ENCODE measurements around the gene CHST10. TPM values are rescaled to one million over a fixed set of nuclear protein-coding genes. Genes with fewer than 3 reads are reported as not detected.
"Not testable (repeated sequence)": the region's sequence is repeated elsewhere in the genome, so short reads cannot be mapped to it uniquely, and the experiment has no call there.

CHST10 gene
- total and polyA plus RNA-seq, 2 donors (not counting 3 experiments of a cell fraction or from before 2014, with no cell fraction given) = 11.1 to 12.3 TPM

DNA sequence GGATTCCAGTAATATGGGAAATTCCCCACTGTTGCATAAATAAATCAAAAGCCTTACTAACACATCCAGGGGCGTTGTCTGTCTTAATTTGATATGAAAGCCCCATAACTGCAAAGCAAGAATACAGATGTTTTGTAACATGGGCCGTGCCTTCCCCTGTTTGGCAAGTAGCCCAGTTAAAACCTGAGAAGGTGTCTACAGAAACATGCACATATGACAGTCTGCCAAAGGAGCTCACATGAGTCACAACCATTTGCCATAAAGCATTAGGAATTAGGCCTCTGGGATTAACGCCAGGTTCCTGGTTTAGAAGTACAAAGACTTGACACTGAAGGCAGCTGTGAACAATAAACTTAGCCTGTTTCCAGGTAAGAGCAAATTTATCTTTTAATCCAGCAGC lies 52.0 kb downstream of the CHST10 start:
- no peaks in the 10 kb centered on the region for H3K27me3 ChIP-seq (ENCODE audit: control insufficient read depth in 2 of 2, insufficient read depth in 2 of 2, low read length in 2 of 2)
- dilution Hi-C loops (cut with MboI; ENCODE audit: extremely low pct_ligation_motif_present, low sequenced_read_pairs) = no loop called here
- H3K9me3 ChIP-seq (replicated peaks; ENCODE audit: control insufficient read depth, insufficient read depth, low read length) = no peaks in the 10 kb centered on the region
- ChIA-PET CTCF (interaction anchor here (1.7 to 3.7 kb wide), 2 partner anchors 16 to 23 kb away, joined by 4 to 34 read pairs; no protein-coding TSS in a partner anchor), POLR2A (no interaction called here)
- BruUV-seq (replicated peaks) = no TSS peak
- no peak overlapping the region for H3K4me3 ChIP-seq (replicated peaks in 1 of 3; ENCODE audit: insufficient read depth in 1 of 3, low read depth in 1 of 3, low read length in 3 of 3)
- FAIRE-seq = no peak
- no peaks in the 10 kb centered on the region for H3K36me3 ChIP-seq (ENCODE audit: control insufficient read depth in 2 of 2, extremely low read depth in 1 of 2, insufficient read depth in 2 of 2, low read length in 2 of 2)
- no peaks in the 10 kb centered on the region for H3K4me1 ChIP-seq (ENCODE audit: control insufficient read depth, extremely low read depth, insufficient read depth, low read length)
- no peak overlapping the region for H3K9ac ChIP-seq (replicated peaks; ENCODE audit: extremely low read depth, insufficient read depth, low read length)
- H2AFZ ChIP-seq (ENCODE audit: low read depth, low read length) = no peak overlapping the region
- no peaks in the 10 kb centered on the region for H3K9me1 ChIP-seq (replicated peaks; ENCODE audit: control insufficient read depth, extremely low read depth, insufficient read depth, low read length)
- intact Hi-C loops (cut with micrococcal nuclease) = no loop called here
- no peak overlapping the region for H3K4me2 ChIP-seq (ENCODE audit: insufficient read depth, low read length)
- no peak overlapping the region for H3K27ac ChIP-seq (ENCODE audit: insufficient read depth, low read depth, low read length)
- no peaks in the 10 kb centered on the region for H4K20me1 ChIP-seq (replicated peaks; ENCODE audit: control insufficient read depth, extremely low read depth, insufficient read depth, low read length)
- no peak for TF ChIP-seq POLR2A (IDR thresholded peaks at IDR 0.05; ENCODE audit: low read depth, low read length)
- TF ChIP-seq GATA2 (IDR thresholded peaks at IDR 0.05; ENCODE audit: insufficient read depth, insufficient read length, low read depth, low read length) = no peak
- TF ChIP-seq POLR2AphosphoS5 (IDR thresholded peaks at IDR 0.05; ENCODE audit: insufficient read depth, low read depth, low read length) = no peak
- no peak for TF ChIP-seq JUN (IDR thresholded peaks at IDR 0.05; ENCODE audit: borderline replicate concordance, insufficient read depth, insufficient read length, low read depth)
- no peak for TF ChIP-seq EZH2 (IDR thresholded peaks at IDR 0.05; ENCODE audit: borderline replicate concordance, low read depth, low read length, severe bottlenecking)
- TF ChIP-seq MYC (IDR thresholded peaks at IDR 0.05; ENCODE audit: low read depth, low read length) = no peak
- no peak for TF ChIP-seq FOS (IDR thresholded peaks at IDR 0.05; ENCODE audit: borderline replicate concordance, insufficient read depth, low read length)
- TF ChIP-seq, protein P1, sequence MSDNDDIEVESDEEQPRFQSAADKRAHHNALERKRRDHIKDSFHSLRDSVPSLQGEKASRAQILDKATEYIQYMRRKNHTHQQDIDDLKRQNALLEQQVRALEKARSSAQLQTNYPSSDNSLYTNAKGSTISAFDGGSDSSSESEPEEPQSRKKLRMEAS (IDR thresholded peaks at IDR 0.05; ENCODE audit: insufficient read depth, insufficient read length) = no peak
- TF ChIP-seq, protein P2, sequence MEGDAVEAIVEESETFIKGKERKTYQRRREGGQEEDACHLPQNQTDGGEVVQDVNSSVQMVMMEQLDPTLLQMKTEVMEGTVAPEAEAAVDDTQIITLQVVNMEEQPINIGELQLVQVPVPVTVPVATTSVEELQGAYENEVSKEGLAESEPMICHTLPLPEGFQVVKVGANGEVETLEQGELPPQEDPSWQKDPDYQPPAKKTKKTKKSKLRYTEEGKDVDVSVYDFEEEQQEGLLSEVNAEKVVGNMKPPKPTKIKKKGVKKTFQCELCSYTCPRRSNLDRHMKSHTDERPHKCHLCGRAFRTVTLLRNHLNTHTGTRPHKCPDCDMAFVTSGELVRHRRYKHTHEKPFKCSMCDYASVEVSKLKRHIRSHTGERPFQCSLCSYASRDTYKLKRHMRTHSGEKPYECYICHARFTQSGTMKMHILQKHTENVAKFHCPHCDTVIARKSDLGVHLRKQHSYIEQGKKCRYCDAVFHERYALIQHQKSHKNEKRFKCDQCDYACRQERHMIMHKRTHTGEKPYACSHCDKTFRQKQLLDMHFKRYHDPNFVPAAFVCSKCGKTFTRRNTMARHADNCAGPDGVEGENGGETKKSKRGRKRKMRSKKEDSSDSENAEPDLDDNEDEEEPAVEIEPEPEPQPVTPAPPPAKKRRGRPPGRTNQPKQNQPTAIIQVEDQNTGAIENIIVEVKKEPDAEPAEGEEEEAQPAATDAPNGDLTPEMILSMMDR (IDR thresholded peaks at IDR 0.05; ENCODE audit: extremely low read depth in 1 of 2, insufficient read depth in 1 of 2, low read depth in 1 of 2, low read length in 2 of 2) = no peak
- H3K79me2 ChIP-seq (ENCODE audit: control insufficient read depth, insufficient read depth, low read length) = no peaks in the 10 kb centered on the region
- DNase-seq (ENCODE audit: low read depth, low spot score) = no peak

DNA sequence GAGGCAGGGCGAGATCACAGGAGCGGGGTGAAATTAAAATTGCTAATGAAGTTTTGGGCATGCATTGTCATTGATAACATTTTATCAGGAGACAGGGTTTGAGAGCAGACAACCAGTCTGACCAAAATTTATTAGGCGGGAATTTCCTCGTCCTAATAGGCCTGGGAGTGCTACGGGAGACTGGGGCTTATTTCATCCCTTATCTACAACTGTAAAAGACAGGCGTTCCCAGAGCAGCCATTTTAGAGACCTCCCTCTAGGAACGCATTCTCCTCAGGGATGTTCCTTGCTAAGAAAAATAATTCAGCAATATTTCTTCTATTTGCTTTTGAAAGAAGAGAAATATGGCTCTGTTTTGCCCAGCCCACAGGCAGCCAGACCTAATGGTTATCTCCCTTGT lies 55.2 kb downstream of the CHST10 start:
- POLR2A ChIA-PET; H3K9me1 ChIP-seq (replicated peaks; ENCODE audit: control insufficient read depth, extremely low read depth, insufficient read depth, low read length); intact Hi-C loops (cut with micrococcal nuclease); H3K9me3 ChIP-seq (replicated peaks; ENCODE audit: control insufficient read depth, insufficient read depth, low read length); H3K79me2 ChIP-seq (ENCODE audit: control insufficient read depth, insufficient read depth, low read length); CTCF ChIA-PET; FAIRE-seq; H3K4me3 ChIP-seq (replicated peaks in 1 of 3; ENCODE audit: insufficient read depth in 1 of 3, low read depth in 1 of 3, low read length in 3 of 3); H4K20me1 ChIP-seq (replicated peaks; ENCODE audit: control insufficient read depth, extremely low read depth, insufficient read depth, low read length); H3K4me2 ChIP-seq (ENCODE audit: insufficient read depth, low read length); DNase-seq (ENCODE audit: low read depth, low spot score); H3K27ac ChIP-seq (ENCODE audit: insufficient read depth, low read depth, low read length); BruUV-seq (replicated peaks); H2AFZ ChIP-seq (ENCODE audit: low read depth, low read length); dilution Hi-C loops (cut with MboI; ENCODE audit: extremely low pct_ligation_motif_present, low sequenced_read_pairs); H3K27me3 ChIP-seq (ENCODE audit: control insufficient read depth in 2 of 2, insufficient read depth in 2 of 2, low read length in 2 of 2); H3K4me1 ChIP-seq (ENCODE audit: control insufficient read depth, extremely low read depth, insufficient read depth, low read length); H3K36me3 ChIP-seq (ENCODE audit: control insufficient read depth in 2 of 2, extremely low read depth in 1 of 2, insufficient read depth in 2 of 2, low read length in 2 of 2); H3K9ac ChIP-seq (replicated peaks; ENCODE audit: extremely low read depth, insufficient read depth, low read length): not testable (repeated sequence)

Data from endothelial cell of umbilical vein (primary cell).